ENCODE results near the gene SCN4B.

Gene SCN4B

GRCh38 chr11:118092907-118093571, 59.6 kb downstream of the SCN4B start:
- no peak for TF ChIP-seq CTCF (IDR thresholded peaks at IDR 0.05; ENCODE audit: low read depth, low read length, missing control alignments)
- no peak for DNase-seq (ENCODE audit: extremely low read depth, low read depth)
- no peak overlapping the region for H3K4me3 ChIP-seq (replicated peaks; ENCODE audit: low read depth, low read length)

- no peak overlapping the region for H3K4me3 ChIP-seq (replicated peaks; ENCODE audit: low read depth, low read length)
- no peak for DNase-seq (ENCODE audit: extremely low read depth, low read depth)
- no peak for TF ChIP-seq CTCF (IDR thresholded peaks at IDR 0.05; ENCODE audit: low read depth, low read length, missing control alignments)
Observed at GRCh38 chr11:118091690-118092089, 60.9 kb downstream of the SCN4B start.

GRCh38 chr11:118090545-118091162, 62.0 kb downstream of the SCN4B start:
- DNase-seq (ENCODE audit: extremely low read depth, low read depth), result no peak
- no peak for TF ChIP-seq CTCF (IDR thresholded peaks at IDR 0.05; ENCODE audit: low read depth, low read length, missing control alignments)
- no peak overlapping the region for H3K4me3 ChIP-seq (replicated peaks; ENCODE audit: low read depth, low read length)

- no peak for TF ChIP-seq CTCF (IDR thresholded peaks at IDR 0.05; ENCODE audit: low read depth, low read length, missing control alignments)
- DNase-seq (ENCODE audit: extremely low read depth, low read depth), result no peak
Observed at GRCh38 chr11:118088531-118088930, 64.1 kb downstream of the SCN4B start.

GRCh38 chr11:118087931-118088330, 64.7 kb downstream of the SCN4B start:
- no peak for DNase-seq (ENCODE audit: extremely low read depth, low read depth)
- no peak overlapping the region for H3K4me3 ChIP-seq (replicated peaks; ENCODE audit: low read depth, low read length)
- TF ChIP-seq CTCF (IDR thresholded peaks at IDR 0.05; ENCODE audit: low read depth, low read length, missing control alignments), result no peak

More at GRCh38 chr11:118088531-118088930, 64.1 kb downstream of the SCN4B start:
- no peak overlapping the region for H3K4me3 ChIP-seq (replicated peaks; ENCODE audit: low read depth, low read length)

GRCh38 chr11:118086913-118087768, 65.5 kb downstream of the SCN4B start, which contains the start of gene SMIM35:
Gene SMIM35 (minus strand): TSS chr11:118086963. CDS start chr11:118086757, 206 bp downstream.
- no peak for DNase-seq (ENCODE audit: extremely low read depth, low read depth)
- TF ChIP-seq CTCF (IDR thresholded peaks at IDR 0.05; ENCODE audit: low read depth, low read length, missing control alignments), result no peak
- H3K4me3 ChIP-seq (replicated peaks; ENCODE audit: low read depth, low read length), result no peak within 1 kb of the TSS
